Measurements from ENCODE around the gene EFNB3.

The EFNB3 gene

GRCh38 chr17:7700510-7700909 is 4.5 kb upstream of the EFNB3 start:
- WGBS, 2 experiments, result 96 to 100% methylated on average over 7 of the region's 7 CpGs
- H3K4me3 ChIP-seq (ENCODE audit: insufficient read depth, low read depth, low read length), result no peak overlapping the region

GRCh38 chr17:7701681-7702080 is 3.3 kb upstream of the EFNB3 start:
- peaks cover 7% of the 10 kb centered on the region for H3K36me3 ChIP-seq (ENCODE audit: control insufficient read depth, insufficient read depth, low read length)
- H3K4me1 ChIP-seq (ENCODE audit: control insufficient read depth, insufficient read depth, low read length), result peaks cover 13% of the 10 kb centered on the region
- 96% methylated on average over 14 of the region's 14 CpGs for WGBS, 2 experiments
- H3K4me3 ChIP-seq (ENCODE audit: insufficient read depth, low read depth, low read length), result no peak overlapping the region
- H3K27ac ChIP-seq (ENCODE audit: insufficient read depth, low read depth, low read length, poor library complexity, severe bottlenecking), result no peak overlapping the region
- peaks cover 7% of the 10 kb centered on the region for H3K27me3 ChIP-seq (ENCODE audit: control insufficient read depth, insufficient read depth, low read length, poor library complexity, severe bottlenecking)
- no peaks in the 10 kb centered on the region for H3K9me3 ChIP-seq (ENCODE audit: control insufficient read depth, low read length)

More at GRCh38 chr17:7700510-7700909, 4.5 kb upstream of the EFNB3 start:
- Histone ChIP-seq H3K36me3 (ENCODE audit: control insufficient read depth, insufficient read depth, low read length) (peaks cover 7% of the 10 kb centered on the region), H3K27me3 (ENCODE audit: control insufficient read depth, insufficient read depth, low read length, poor library complexity, severe bottlenecking) (no peaks in the 10 kb centered on the region), H3K9me3 (ENCODE audit: control insufficient read depth, low read length) (no peaks in the 10 kb centered on the region), H3K4me1 (ENCODE audit: control insufficient read depth, insufficient read depth, low read length) (peaks cover 8% of the 10 kb centered on the region), H3K27ac (ENCODE audit: insufficient read depth, low read depth, low read length, poor library complexity, severe bottlenecking) (no peak overlapping the region)

- Histone ChIP-seq H3K27me3 (ENCODE audit: control insufficient read depth, insufficient read depth, low read length, poor library complexity, severe bottlenecking) (peaks cover 7% of the 10 kb centered on the region), H3K4me1 (ENCODE audit: control insufficient read depth, insufficient read depth, low read length) (peaks cover 22% of the 10 kb centered on the region), H3K9me3 (ENCODE audit: control insufficient read depth, low read length) (no peaks in the 10 kb centered on the region), H3K27ac (ENCODE audit: insufficient read depth, low read depth, low read length, poor library complexity, severe bottlenecking) (no peak overlapping the region), H3K4me3 (ENCODE audit: insufficient read depth, low read depth, low read length) (no peak overlapping the region), H3K36me3 (ENCODE audit: control insufficient read depth, insufficient read depth, low read length) (peaks cover 7% of the 10 kb centered on the region)
- 92 to 93% methylated on average over 13 of the region's 13 CpGs for WGBS, 2 experiments
Measured at GRCh38 chr17:7702776-7703175, 2.2 kb upstream of the EFNB3 start.

GRCh38 chr17:7703584-7704479 is 1.2 kb upstream of the EFNB3 start:
- H3K4me3 ChIP-seq (ENCODE audit: insufficient read depth, low read depth, low read length), result peak overlapping the region; percentile 72

GRCh38 chr17:7705269-7706255 is 560 bp downstream of the EFNB3 start:
- Histone ChIP-seq H3K27me3 (ENCODE audit: control insufficient read depth, insufficient read depth, low read length, poor library complexity, severe bottlenecking) (peaks cover 7% of the 10 kb centered on the region), H3K4me1 (ENCODE audit: control insufficient read depth, insufficient read depth, low read length) (peaks cover 25% of the 10 kb centered on the region), H3K36me3 (ENCODE audit: control insufficient read depth, insufficient read depth, low read length) (peaks cover 13% of the 10 kb centered on the region), H3K9me3 (ENCODE audit: control insufficient read depth, low read length) (no peaks in the 10 kb centered on the region), H3K4me3 (ENCODE audit: insufficient read depth, low read depth, low read length) (peak overlapping the region; percentile 72), H3K27ac (ENCODE audit: insufficient read depth, low read depth, low read length, poor library complexity, severe bottlenecking) (no peak overlapping the region)
- 2% methylated on average over 50 of the region's 50 CpGs for WGBS, 2 experiments

More at GRCh38 chr17:7703584-7704479, 1.2 kb upstream of the EFNB3 start:
- Histone ChIP-seq H3K4me1 (ENCODE audit: control insufficient read depth, insufficient read depth, low read length) (peaks cover 25% of the 10 kb centered on the region), H3K9me3 (ENCODE audit: control insufficient read depth, low read length) (no peaks in the 10 kb centered on the region), H3K36me3 (ENCODE audit: control insufficient read depth, insufficient read depth, low read length) (peaks cover 13% of the 10 kb centered on the region), H3K27me3 (ENCODE audit: control insufficient read depth, insufficient read depth, low read length, poor library complexity, severe bottlenecking) (peaks cover 7% of the 10 kb centered on the region), H3K27ac (ENCODE audit: insufficient read depth, low read depth, low read length, poor library complexity, severe bottlenecking) (peak overlapping the region; percentile 72)
- 11 to 15% methylated on average over 24 of the region's 24 CpGs for WGBS, 2 experiments

- 84 to 85% methylated on average over 2 of the region's 3 CpGs for WGBS, 2 experiments
- no peak overlapping the region for H3K27ac ChIP-seq (ENCODE audit: insufficient read depth, low read depth, low read length, poor library complexity, severe bottlenecking)
- H3K27me3 ChIP-seq (ENCODE audit: control insufficient read depth, insufficient read depth, low read length, poor library complexity, severe bottlenecking), result peaks cover 7% of the 10 kb centered on the region
- H3K4me3 ChIP-seq (ENCODE audit: insufficient read depth, low read depth, low read length), result peak overlapping the region; percentile 72
- no peaks in the 10 kb centered on the region for H3K9me3 ChIP-seq (ENCODE audit: control insufficient read depth, low read length)
- peaks cover 34% of the 10 kb centered on the region for H3K4me1 ChIP-seq (ENCODE audit: control insufficient read depth, insufficient read depth, low read length)
- H3K36me3 ChIP-seq (ENCODE audit: control insufficient read depth, insufficient read depth, low read length), result peaks cover 13% of the 10 kb centered on the region
Measured at GRCh38 chr17:7706631-7707354, 1.8 kb downstream of the EFNB3 start.

GRCh38 chr17:7707446-7707845 is 2.4 kb downstream of the EFNB3 start:
- no peaks in the 10 kb centered on the region for H3K9me3 ChIP-seq (ENCODE audit: control insufficient read depth, low read length)
- H3K27me3 ChIP-seq (ENCODE audit: control insufficient read depth, insufficient read depth, low read length, poor library complexity, severe bottlenecking), result peaks cover 7% of the 10 kb centered on the region
- peaks cover 11% of the 10 kb centered on the region for H3K36me3 ChIP-seq (ENCODE audit: control insufficient read depth, insufficient read depth, low read length)
- peaks cover 39% of the 10 kb centered on the region for H3K4me1 ChIP-seq (ENCODE audit: control insufficient read depth, insufficient read depth, low read length)
- 77 to 82% methylated on average over 9 of the region's 9 CpGs for WGBS, 2 experiments
- no peak overlapping the region for H3K27ac ChIP-seq (ENCODE audit: insufficient read depth, low read depth, low read length, poor library complexity, severe bottlenecking)
- no peak overlapping the region for H3K4me3 ChIP-seq (ENCODE audit: insufficient read depth, low read depth, low read length)

GRCh38 chr17:7707858-7708750 is 3.1 kb downstream of the EFNB3 start:
- Histone ChIP-seq H3K9me3 (ENCODE audit: control insufficient read depth, low read length) (no peaks in the 10 kb centered on the region), H3K27me3 (ENCODE audit: control insufficient read depth, insufficient read depth, low read length, poor library complexity, severe bottlenecking) (peaks cover 7% of the 10 kb centered on the region), H3K27ac (ENCODE audit: insufficient read depth, low read depth, low read length, poor library complexity, severe bottlenecking) (no peak overlapping the region), H3K4me3 (ENCODE audit: insufficient read depth, low read depth, low read length) (no peak overlapping the region), H3K4me1 (ENCODE audit: control insufficient read depth, insufficient read depth, low read length) (peaks cover 42% of the 10 kb centered on the region), H3K36me3 (ENCODE audit: control insufficient read depth, insufficient read depth, low read length) (peaks cover 6% of the 10 kb centered on the region)
- 92% methylated on average over 22 of the region's 22 CpGs for WGBS, 2 experiments

GRCh38 chr17:7709031-7709430 is 4.0 kb downstream of the EFNB3 start:
- Histone ChIP-seq H3K36me3 (ENCODE audit: control insufficient read depth, insufficient read depth, low read length) (peaks cover 6% of the 10 kb centered on the region), H3K4me1 (ENCODE audit: control insufficient read depth, insufficient read depth, low read length) (peaks cover 42% of the 10 kb centered on the region), H3K4me3 (ENCODE audit: insufficient read depth, low read depth, low read length) (no peak overlapping the region), H3K9me3 (ENCODE audit: control insufficient read depth, low read length) (no peaks in the 10 kb centered on the region), H3K27me3 (ENCODE audit: control insufficient read depth, insufficient read depth, low read length, poor library complexity, severe bottlenecking) (peaks cover 7% of the 10 kb centered on the region), H3K27ac (ENCODE audit: insufficient read depth, low read depth, low read length, poor library complexity, severe bottlenecking) (no peak overlapping the region)
- WGBS, 2 experiments, result 90 to 92% methylated on average over 11 of the region's 11 CpGs
